ENCODE results near the gene ENPP4.
"Not testable (repeated sequence)": the region's sequence is repeated elsewhere in the genome, so short reads cannot be mapped to it uniquely, and the experiment has no call there.

ENPP4 gene

GRCh38 chr6:46131291-46131690 lies 1.5 kb downstream of the ENPP4 start:
- DNase-seq (ENCODE audit: low read depth), result not testable (repeated sequence)

GRCh38 chr6:46134216-46134615 lies 4.4 kb downstream of the ENPP4 start:
- DNase-seq (ENCODE audit: low read depth), result no peak

- no peak for DNase-seq (ENCODE audit: low read depth)
Measured at GRCh38 chr6:46135176-46135575, 5.4 kb downstream of the ENPP4 start.

- DNase-seq (ENCODE audit: low read depth), result no peak
Measured at GRCh38 chr6:46136831-46137230, 7.0 kb downstream of the ENPP4 start.

GRCh38 chr6:46137387-46137786 lies 7.6 kb downstream of the ENPP4 start:
- no peak for DNase-seq (ENCODE audit: low read depth)

- DNase-seq (ENCODE audit: low read depth), result no peak
Measured at GRCh38 chr6:46138281-46138680, 8.5 kb downstream of the ENPP4 start.

- no peak for DNase-seq (ENCODE audit: low read depth)
Measured at GRCh38 chr6:46144270-46144669, 14.5 kb downstream of the ENPP4 start.

- DNase-seq (ENCODE audit: low read depth), result not testable (repeated sequence)
Measured at GRCh38 chr6:46149066-46149465, 19.3 kb downstream of the ENPP4 start.

- DNase-seq (ENCODE audit: low read depth), result no peak
Measured at GRCh38 chr6:46156701-46157100, 26.9 kb downstream of the ENPP4 start.

- no peak for DNase-seq (ENCODE audit: low read depth)
Measured at GRCh38 chr6:46159229-46159628, 29.4 kb downstream of the ENPP4 start.

- DNase-seq (ENCODE audit: low read depth), result no peak
Measured at GRCh38 chr6:46160102-46160501, 30.3 kb downstream of the ENPP4 start.

GRCh38 chr6:46170357-46171289 lies 40.8 kb downstream of the ENPP4 start, which contains the start of gene ENPP5:
Gene ENPP5 (minus strand): TSS chr6:46170980. CDS start chr6:46168262, 2,718 bp downstream.
- peak; percentile 49 for DNase-seq (ENCODE audit: low read depth)

GRCh38 chr6:46172176-46172575 lies 42.4 kb downstream of the ENPP4 start:
- no peak for DNase-seq (ENCODE audit: low read depth)

GRCh38 chr6:46174904-46175303 lies 45.1 kb downstream of the ENPP4 start:
- DNase-seq (ENCODE audit: low read depth), result no peak

- no peak for DNase-seq (ENCODE audit: low read depth)
Measured at GRCh38 chr6:46175446-46175845, 45.7 kb downstream of the ENPP4 start.

- DNase-seq (ENCODE audit: low read depth), result no peak
Measured at GRCh38 chr6:46175976-46176375, 46.2 kb downstream of the ENPP4 start.

GRCh38 chr6:46184114-46184513 lies 54.3 kb downstream of the ENPP4 start:
- DNase-seq (ENCODE audit: low read depth), result no peak

- DNase-seq (ENCODE audit: low read depth), result no peak
Measured at GRCh38 chr6:46186583-46186982, 56.8 kb downstream of the ENPP4 start.

- no peak for DNase-seq (ENCODE audit: low read depth)
Measured at GRCh38 chr6:46189726-46190125, 59.9 kb downstream of the ENPP4 start.

- DNase-seq (ENCODE audit: low read depth), result no peak
Measured at GRCh38 chr6:46190889-46191288, 61.1 kb downstream of the ENPP4 start.

GRCh38 chr6:46191961-46192360 lies 62.2 kb downstream of the ENPP4 start:
- no peak for DNase-seq (ENCODE audit: low read depth)

Measured in stimulated activated CD8-positive, alpha-beta memory T cell treated with anti-CD3 and anti-CD28 coated beads, Interleukin-12 subunit alpha, Interleukin-12 subunit beta, amount 100 ng/mL, for 1 hour (primary cell).